HG02973 (cell line): Measurements from ENCODE around the gene TDRD7.

Source experiments
- ATAC-seq: cut with Tn5 transposase; IDR thresholded peaks from one replicate; pipeline ENCODE4 v1.9.1; 2021; ENCODE audit warnings: moderate library complexity; ENCODE audit not compliant: unreplicated experiment

The TDRD7 gene, protein sequence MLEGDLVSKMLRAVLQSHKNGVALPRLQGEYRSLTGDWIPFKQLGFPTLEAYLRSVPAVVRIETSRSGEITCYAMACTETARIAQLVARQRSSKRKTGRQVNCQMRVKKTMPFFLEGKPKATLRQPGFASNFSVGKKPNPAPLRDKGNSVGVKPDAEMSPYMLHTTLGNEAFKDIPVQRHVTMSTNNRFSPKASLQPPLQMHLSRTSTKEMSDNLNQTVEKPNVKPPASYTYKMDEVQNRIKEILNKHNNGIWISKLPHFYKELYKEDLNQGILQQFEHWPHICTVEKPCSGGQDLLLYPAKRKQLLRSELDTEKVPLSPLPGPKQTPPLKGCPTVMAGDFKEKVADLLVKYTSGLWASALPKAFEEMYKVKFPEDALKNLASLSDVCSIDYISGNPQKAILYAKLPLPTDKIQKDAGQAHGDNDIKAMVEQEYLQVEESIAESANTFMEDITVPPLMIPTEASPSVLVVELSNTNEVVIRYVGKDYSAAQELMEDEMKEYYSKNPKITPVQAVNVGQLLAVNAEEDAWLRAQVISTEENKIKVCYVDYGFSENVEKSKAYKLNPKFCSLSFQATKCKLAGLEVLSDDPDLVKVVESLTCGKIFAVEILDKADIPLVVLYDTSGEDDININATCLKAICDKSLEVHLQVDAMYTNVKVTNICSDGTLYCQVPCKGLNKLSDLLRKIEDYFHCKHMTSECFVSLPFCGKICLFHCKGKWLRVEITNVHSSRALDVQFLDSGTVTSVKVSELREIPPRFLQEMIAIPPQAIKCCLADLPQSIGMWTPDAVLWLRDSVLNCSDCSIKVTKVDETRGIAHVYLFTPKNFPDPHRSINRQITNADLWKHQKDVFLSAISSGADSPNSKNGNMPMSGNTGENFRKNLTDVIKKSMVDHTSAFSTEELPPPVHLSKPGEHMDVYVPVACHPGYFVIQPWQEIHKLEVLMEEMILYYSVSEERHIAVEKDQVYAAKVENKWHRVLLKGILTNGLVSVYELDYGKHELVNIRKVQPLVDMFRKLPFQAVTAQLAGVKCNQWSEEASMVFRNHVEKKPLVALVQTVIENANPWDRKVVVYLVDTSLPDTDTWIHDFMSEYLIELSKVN

DNA sequence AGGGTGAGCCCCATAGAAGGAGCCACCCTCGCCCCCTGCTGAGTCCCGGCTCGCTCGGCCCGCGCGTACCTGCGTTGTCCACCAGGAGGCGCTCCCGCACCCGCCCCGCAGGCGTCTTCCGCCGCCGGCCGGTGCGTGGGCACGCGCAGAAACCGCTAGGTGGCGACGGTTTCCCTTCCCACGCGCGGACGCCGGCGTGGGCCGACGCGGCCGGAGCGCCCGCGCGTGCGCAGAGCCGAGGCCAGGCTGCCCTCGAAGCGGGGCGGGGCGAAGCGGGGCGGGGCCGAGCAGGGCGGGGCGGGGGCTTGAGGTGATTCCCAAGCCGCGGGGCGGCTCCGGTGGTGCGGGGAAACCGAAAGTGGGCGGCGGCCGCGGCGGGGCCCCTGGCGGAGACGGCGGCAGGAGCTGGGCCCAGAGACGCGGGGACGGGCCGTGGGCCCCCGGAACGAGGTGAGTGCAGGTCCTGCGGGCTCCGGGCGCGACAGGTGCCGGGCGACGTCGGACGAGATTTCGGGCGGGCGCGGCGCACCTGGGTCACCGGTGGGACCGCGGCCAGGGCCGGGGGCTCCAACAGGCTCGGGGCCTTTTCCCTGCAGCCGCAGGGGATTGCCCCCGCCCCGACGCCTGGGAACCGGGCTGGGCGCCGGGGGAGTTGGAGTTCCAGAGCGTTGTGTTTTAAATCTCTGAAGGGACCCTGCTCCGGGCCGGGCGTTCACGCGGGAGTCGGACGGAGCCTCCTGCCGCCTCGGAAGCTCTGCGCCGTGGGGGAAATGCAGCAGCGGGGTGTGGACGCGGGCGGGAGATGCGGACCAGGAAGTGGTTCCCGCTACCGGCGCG lies at the start of gene TDRD7:
Gene TDRD7 (plus strand): TSS at position 308 of the 837 bp plus-strand sequence. CDS start 16,370 bp downstream, outside the sequence.
- peak; percentile 70 for ATAC-seq

DNA sequence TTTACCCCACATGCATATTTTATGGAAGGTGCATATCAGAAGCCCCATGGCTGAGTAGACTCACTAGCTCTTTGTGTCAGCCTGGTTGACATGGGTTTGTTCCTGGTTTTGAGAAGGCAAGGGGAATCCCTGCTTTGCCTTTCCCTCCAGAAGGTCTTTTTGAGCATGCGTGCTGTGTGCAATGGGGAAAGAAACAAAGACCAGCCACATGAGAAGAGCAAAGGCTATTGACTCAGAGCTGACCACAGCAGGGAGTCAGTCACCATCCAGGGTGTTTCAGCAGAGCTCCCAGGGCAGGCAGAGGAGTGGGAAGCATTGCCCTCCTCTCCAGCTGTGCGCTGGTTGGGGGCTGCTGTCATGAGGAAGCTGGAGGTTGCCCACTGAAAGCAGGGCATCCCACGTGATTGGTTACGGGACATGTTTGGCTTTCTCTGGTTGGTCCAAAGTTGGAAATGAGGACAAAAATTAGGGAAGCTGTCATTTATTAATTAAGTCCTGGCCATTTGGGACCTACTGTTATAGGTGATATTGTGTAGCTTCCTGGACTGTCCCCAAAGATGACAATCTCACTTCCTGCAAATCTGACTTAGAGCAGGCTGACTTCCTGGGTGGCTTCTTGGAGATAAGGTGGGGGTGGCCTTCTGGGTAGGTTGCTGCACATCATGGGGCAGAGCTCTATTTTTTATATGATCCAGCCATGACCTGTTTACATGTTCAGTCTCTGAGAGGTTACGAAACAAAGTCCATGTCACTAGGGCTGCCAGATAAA lies 48.9 kb upstream of the TDRD7 start:
- ATAC-seq = no peak

DNA sequence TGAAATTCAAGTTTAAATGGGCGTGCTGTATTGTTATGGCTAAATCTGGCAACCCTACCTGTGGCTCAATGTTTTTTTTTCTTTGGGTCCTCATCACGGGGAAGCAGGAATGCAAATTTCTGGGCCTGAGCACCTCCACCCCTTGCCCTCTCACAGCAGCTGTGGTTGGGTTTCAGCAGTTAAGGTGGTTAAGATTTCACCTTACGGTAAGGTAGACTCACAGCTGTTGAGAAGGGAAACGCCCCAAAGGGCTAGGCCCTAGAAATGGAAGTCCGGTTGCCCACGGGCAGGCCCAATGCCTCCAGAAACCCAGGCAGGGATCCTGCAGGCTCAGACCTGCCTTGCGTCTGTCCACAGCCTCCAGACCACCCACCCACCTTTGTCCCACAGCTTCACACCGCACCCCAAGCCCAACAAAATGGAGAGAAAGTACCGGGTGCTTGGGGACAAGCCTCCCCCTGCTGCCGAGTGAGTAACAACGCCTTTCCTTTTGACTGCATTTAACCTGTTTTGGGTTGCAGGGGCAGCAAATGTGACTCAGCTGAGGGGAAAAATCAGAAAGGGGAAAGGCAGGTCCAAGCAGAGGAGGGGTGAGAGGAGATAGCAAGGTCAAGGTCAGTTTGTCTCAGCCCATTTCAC lies 48.1 kb upstream of the TDRD7 start:
- no peak for ATAC-seq

DNA sequence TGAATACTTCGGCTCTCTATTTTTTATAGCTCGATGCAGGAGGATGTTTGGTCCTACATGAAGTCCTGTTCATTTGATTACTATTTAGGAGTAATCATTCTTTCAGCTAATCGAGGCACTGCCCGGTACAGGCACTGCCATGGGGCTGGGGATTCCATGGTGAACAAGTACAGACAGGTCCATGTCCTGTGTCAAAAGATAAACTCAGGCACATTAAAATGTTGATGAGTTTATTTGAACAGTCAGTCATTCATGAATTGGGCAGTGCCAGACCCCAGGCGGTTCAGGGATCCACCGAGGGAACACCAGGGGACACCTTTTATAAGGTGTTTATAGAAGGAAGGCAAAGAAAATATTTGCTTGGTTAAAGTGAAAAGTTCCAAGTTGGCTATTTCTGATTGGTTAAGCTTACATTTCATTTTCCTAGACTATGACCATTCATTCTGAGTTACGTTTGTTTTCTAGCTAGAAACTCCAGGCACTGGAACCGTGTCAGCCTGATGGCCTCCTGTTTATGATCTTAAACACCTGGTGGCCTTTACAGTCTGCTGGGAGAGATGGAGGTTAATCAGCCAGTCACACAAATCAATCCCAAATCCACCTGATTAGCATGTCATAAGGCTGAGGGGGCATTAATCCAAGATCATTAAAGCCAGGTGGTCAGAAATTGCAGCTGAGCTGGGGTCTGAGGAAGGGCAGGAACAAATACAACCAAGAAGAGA lies 47.0 kb upstream of the TDRD7 start:
- ATAC-seq = no peak

DNA sequence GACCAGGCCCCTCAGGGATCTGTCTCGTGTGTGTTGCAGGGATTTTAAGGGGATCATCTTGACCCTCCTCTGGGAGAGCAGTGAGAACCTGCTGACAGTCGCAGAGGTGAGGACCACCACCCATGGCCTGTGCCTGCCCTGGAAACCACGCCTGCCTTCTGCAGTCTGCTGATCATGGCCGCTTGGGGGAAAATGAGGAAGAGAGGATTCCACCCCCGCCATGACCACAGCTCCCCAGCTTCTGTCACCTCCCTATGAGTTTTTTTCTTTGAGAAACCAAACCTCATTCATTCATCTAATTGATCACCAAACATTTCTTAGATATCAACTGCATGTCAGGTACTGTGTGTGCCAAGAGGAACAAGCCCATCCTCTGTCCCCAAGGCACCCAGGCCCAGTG lies 46.3 kb upstream of the TDRD7 start:
- ATAC-seq = no peak

DNA sequence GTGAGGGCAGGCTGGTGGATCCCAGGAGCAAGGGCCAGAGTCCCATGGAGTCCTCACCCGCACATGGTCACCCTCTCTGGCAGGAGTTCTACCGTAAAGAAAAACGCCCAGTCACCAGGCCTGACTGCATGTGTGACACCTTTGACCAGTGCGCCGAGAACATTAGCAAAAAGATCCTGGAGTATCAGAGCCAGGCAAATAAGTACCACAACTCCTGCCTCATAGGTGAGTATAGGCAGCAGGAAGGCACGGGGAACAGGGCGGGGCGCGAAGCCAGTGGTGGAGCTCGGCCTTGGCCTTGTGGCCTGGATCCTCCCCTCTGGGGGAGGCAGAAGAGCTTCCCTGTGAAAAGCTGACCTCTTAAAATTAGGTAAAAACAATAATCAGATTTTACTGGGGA lies 45.4 kb upstream of the TDRD7 start:
- no peak for ATAC-seq

DNA sequence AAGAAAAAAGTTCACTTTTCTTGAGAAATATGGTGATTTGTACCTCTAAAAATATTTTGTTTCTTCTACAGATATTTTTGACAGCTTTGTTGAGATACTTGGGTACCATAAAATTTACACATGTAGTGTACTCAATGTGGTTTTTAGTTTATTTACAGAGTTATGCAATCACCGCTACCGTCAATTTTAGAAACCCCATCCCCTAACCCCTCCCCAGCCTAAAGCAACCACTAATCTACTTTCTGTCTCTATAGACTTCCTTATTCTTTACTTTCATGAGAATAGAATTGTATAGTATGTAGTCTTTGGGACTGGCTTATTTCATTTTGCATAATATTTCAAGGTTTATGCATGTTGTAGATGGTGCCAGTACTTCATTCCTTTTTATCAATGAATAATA lies 45.0 kb upstream of the TDRD7 start:
- ATAC-seq = no peak

DNA sequence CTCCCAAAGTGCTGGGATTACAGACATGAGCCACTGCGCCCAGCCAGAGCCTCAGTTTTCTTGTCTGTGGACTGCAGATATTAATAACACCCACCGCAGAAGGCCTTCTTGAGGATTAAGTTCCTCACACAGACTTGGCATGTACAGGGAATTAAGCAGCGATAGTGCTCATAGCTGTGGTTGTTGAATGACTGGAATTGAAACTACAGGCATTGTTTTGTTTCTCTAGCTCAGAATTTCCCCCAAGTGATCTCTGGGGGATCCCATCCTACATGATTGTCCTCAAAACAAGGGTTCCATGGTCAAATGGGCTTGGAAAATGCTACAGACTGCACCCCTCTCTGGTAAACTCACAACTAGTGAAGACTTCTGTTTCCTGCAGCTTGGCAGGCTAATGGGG lies 44.2 kb upstream of the TDRD7 start:
- no peak for ATAC-seq

DNA sequence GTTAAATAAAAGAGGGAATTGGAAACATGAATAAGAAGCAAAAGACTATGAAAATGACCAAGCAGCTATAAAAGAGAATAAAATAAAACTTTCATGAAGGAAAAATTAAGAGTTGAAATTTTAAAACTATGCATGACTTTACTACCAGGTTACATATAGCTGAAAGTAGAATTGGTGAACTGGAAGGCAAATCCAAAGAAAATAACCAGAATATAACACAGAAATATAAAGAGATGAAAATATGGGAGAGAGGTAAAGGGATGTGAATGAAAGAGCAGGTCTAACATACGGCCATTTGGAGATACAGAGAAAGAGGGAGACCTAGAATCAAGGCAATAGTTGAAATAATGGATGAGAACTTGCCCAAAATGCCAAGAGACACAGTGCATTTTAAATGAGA lies 42.9 kb upstream of the TDRD7 start:
- ATAC-seq = no peak

DNA sequence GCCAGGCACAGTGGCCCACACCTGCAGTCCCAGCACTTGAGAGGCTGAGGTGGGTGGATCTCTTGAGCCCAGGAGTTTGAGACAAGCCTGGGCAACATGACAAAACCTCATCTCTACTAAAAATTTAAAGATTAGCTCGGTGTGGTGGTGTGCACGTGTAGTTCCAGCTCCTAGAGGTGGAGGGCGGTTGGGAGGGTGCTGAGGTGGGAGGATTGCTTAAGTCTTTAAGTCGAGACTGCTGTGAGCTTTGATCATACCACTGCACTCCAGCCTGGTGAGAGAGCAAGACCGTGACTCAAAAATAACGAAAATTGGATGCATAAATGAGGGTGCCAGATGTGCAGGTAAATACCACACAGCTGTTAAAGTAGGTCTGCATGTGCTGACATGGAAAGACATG lies 39.3 kb upstream of the TDRD7 start:
- ATAC-seq = no peak

DNA sequence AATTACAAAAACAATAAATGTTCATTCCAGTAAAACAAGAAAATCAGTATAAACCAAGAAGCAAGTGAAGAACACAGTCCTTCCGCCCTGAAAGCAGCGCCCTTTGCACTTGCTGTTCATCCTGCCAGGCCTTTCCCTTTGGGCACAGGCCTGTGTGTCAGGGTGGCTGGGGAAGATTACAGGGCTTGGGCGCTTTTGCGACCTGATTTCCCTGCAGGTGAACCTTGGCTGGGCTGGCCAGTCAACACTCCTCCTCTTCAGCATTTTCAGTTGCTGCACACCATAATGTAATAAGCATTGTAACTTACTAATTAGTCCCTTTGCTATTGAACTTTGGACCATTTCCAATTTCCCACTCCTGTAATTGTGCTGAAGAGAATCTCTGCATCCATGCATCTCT lies 38.6 kb upstream of the TDRD7 start:
- no peak for ATAC-seq

DNA sequence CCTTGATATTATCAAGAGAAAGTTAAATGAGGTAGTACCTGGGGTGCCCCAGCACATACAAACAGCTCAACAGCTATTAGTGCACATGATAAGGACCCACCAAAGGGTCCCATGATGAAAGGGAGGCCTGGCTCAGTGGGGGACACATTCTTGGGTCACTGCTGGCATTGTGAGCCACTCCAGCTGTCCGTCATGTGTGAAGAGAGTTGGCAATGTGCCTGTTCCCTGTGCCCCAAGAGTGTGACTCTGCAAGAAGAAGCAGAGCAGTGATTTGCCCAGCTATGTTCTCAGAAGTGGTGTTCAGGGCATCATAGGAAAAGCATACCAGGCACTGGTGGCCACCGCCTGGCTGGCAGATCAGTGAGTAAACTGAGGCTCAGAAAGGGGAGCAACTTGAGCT lies 37.1 kb upstream of the TDRD7 start:
- no peak for ATAC-seq

DNA sequence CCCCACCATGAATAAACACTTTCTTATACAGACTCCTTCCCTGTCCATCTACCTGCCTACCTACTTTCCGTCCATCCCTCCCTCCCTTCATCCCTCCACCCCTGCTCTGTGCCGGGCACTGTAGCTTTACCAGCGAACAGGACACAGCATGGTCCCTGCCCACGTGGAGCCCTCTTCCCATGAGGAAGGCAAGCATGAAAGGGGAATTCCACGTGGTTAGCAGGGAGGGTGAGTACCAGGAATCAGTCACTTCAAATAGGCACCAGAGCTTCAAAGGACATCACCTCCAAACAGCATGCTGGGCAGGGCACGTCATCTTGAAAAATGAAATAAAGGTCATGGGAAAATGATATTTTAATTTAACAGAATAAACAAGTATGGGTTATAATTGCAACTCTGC lies 35.0 kb upstream of the TDRD7 start:
- no peak for ATAC-seq

DNA sequence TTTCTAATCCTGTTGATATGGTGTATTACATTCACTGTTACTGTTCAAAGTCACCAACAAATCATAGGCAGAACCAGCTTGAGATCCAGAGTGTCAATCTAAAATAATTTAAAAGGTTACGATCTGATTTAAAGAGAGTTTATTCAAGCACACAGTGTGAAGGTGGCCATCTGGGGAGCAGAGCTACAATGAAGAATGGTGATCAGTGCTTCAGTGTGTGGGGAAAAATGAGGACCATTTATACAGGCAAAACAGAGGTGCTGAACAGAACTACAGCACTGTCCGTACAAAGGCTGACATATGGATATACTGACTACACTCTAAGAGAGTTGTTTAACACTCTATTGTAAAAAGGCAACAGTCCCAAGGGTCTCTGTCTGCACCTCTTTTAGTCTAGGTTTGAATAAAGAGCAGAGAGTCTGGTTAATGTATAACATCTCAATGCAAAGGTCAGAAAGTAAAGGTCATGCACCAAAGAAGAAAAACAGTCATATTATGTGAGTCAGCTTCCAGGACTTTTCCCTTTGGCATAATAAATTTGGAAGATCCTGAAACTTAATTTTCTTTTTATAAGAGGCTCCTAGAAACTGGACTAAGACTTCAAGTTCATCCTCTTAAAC lies 29.7 kb upstream of the TDRD7 start:
- no peak for ATAC-seq

DNA sequence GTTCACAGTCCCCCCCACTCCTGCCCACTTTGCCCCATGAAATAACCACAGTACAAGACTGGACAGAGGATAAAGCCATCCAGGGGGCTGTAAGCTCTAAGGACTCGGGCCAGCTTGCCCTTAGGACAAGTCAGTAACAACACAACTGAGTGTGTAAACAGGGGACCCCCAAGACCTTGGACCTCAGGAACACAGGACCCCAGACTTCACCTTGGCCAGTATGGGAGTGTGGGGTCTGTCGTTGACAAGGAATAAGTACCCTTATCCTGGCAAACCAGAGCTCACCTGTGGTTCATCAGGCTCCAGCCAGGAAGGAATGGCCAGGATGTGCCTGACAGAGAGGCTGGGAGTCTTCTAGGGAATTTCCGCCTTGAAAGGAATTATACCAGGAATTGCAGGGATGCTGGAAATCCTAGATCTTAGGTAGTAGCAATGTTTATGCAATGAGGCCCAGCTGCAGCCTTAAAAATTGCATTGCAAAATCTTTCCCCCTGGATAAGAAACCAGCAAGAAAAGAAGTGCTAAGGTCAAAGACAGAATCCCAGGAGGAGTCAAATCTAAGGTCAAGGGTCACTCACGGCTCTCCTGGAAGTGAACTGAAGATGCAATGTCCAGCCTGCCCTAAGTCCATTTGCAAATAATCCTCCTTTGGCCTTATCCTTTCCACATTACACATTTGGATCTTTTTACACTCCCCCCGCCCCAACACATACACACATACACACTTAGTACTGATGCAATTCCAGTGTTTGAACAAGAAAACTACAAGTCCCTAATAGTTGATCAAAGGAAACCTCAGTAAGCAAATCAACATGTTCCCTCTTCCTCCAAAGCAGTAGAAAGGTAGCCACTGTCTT lies 27.3 kb upstream of the TDRD7 start:
- no peak for ATAC-seq

DNA sequence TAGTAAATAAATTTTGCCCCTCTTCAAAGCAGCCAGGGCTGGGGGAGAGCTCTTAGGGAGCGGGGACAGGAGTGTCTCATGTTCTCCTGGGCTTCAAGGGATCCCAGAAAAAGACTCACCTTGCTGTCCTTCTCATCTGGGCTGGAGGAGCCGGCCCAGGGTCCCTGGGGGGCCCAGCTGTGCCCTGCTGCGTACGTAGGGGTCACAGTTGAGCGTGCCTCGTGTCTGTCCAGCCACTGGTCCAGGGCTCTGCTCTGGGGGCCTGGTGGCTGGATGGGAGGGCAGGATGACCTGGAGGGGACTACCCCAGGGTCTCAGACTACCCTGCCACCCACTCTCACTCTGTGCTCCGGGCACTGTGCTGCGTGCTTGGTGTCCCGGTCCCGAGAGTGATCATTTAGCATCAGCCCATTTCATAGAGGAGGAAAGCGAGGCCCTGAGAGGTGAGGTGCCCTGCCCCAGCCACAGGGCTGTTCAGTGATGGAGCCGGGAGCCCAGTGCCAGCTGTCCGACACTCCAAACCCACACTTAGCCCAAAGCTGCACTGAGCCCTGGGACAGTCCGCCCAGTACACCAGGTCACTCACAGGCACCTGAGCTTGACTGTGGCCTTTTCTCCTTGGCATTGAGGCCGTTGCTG lies 26.2 kb upstream of the TDRD7 start:
- ATAC-seq = no peak

DNA sequence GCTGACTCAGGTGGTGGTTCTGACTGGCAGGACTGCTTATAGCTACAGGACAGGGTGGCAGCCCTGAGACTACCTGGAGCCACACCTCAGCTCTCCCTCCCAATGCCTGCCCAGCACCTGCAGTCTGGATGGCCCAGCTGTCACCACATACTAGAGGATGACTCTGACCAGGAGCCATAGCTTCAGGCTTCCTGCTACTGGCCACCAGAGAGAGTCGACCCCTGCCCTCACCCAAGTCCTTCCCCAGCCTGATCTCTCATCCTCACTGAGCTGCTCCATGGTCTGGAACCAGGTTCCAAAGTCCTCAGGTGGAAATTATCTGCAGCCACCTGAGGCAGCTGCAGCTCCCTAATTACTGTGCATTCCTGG lies 25.6 kb upstream of the TDRD7 start:
- ATAC-seq = no peak
